GM21515 (cell line): ENCODE measurements around the gene ANKRD49.
"Not testable (repeated sequence)": the region's sequence is repeated elsewhere in the genome, so short reads cannot be mapped to it uniquely, and the experiment has no call there.

ENCODE experiments used
- ATAC-seq: cut with Tn5 transposase; IDR thresholded peaks from one replicate; pipeline ENCODE4 v1.9.1; 2021; ENCODE audit not compliant: unreplicated experiment

Gene ANKRD49

DNA sequence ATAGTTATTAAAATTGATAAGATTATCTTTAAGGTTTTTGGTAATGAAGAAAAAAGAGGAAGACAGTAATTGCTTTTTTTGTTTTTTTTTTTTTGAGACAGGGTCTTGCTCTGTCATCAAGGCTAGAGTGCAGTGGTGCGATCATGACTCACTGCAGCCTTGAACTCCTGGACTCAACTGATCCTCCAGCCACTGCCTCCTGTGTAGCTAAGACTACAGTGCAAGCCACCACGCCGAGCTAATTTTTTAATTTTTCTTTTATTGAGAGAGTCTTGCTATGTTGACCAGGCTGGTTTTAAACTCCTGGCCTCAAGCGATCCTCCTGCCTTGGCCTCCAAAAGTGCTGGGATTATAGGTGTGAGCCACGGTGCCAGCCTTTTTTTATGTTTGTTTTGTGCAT is 12.7 kb downstream of the ANKRD49 start:
- ATAC-seq = not testable (repeated sequence)

- ATAC-seq = no peak
These were observed 13.7 kb downstream of the ANKRD49 start for GRCh38 chr11:94507485-94507884.

- no peak for ATAC-seq
These were observed 18.4 kb downstream of the ANKRD49 start, which contains the start of gene C11orf97 for GRCh38 chr11:94511932-94512781. Gene C11orf97 (plus strand): TSS chr11:94512461. CDS start chr11:94512529, 68 bp downstream.

- no peak for ATAC-seq
These were observed 19.3 kb downstream of the ANKRD49 start for GRCh38 chr11:94513091-94513490.

GRCh38 chr11:94515398-94515797 is 21.6 kb downstream of the ANKRD49 start:
- ATAC-seq = no peak

DNA sequence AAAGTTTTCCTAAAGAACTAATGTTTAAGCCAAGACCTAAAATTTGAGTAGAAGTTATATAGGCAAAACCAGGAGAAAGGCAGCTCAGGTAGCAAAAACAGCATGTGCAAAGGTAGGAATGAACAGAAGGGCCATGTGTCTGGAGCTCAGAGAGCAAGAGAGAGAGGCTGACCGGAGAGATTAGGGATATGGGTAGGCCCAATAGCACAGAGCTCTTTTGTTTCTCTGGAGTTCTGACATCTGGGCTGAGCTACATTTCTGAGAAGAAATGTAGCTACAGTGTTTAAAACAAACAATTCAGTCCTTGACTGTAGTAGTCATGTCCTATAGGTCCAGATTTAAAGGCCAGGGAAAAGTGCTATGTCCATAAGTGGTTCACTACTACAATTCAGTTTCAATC is 22.9 kb downstream of the ANKRD49 start:
- ATAC-seq = no peak

DNA sequence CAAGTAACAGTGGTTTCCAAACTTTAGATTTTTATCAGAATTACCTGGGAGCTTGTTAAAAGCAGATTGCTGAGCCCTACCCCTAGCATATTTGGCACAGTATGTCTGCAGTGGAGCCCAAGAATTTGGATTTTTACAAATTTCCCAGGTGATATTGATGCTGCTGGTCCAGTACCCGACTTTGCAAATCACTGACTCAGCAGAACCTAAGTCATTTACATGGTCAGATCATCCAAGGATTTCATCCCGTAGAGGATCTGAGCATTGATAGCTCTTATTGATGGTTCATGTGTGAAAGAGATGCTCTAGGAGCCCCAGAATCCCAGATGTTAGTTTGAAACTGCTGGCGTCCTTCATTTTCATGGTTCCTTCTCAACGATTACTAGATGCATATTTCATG is 24.5 kb downstream of the ANKRD49 start:
- ATAC-seq = no peak

DNA sequence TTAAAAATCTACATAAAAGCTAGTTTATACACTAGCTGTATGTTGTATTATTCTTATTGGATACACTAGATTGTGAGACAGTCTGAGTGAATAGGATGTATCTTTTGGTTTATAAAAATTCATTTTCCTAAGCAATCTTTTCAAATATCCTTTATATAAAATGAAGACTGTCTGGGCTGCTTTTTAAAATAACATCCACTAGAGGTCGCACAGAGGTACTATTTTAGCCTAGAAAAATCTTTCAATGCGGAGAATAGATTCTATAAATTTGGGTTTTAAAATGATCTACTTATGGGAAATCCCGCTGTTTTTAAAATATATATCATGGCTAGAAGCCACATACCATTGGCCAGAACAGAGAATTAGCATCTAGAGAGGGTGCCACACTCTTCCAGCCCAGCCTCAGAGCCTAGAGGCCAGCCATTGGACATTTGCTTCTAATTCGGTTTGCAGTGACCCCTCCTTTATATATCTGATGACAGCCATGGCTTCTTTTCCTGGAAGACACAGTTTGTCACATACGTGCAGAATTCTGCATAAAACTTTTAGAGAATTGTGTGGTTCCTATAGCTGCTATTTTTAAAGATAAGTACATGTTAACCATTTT is 25.8 kb downstream of the ANKRD49 start:
- ATAC-seq = no peak

- ATAC-seq = no peak
These were observed 27.9 kb downstream of the ANKRD49 start for GRCh38 chr11:94521684-94522083.

- no peak for ATAC-seq
These were observed 30.6 kb downstream of the ANKRD49 start for GRCh38 chr11:94524341-94524740.

DNA sequence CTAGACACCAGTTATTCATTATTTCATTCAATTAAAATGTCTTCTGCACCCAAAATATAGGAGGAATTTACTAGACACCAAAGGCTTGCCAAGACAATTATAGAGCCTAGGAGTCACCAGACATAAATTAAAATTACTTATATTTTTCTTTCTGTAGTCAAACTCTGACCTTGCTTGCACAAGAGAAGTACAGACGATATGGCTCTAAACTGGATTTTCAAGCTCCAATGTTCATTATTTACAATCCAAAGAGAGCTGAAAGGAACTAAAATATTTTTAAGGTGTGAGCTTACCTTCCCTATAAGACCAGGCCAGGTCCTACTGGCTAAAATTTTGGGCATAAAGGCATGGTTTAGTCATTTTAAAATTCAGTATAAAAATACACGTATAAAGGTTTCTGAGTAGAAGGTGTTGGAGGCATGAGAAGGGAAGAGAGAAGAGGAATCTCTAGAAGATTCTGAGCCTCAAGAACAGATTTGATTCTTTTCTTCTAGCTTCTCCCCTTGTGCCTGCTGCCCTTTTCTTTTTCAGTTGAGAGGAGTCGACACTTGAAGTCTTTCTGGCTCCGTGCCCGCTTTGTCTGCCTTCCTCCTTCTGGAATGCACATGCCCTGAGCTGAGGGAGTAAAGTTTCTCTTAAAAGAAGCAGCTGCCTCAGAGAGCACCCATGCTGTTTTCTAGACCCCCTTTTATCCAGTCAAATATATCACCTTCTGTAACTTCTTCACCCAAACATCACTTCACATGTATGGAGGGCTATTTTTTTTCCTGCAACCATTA is 32.0 kb downstream of the ANKRD49 start:
- ATAC-seq = no peak

DNA sequence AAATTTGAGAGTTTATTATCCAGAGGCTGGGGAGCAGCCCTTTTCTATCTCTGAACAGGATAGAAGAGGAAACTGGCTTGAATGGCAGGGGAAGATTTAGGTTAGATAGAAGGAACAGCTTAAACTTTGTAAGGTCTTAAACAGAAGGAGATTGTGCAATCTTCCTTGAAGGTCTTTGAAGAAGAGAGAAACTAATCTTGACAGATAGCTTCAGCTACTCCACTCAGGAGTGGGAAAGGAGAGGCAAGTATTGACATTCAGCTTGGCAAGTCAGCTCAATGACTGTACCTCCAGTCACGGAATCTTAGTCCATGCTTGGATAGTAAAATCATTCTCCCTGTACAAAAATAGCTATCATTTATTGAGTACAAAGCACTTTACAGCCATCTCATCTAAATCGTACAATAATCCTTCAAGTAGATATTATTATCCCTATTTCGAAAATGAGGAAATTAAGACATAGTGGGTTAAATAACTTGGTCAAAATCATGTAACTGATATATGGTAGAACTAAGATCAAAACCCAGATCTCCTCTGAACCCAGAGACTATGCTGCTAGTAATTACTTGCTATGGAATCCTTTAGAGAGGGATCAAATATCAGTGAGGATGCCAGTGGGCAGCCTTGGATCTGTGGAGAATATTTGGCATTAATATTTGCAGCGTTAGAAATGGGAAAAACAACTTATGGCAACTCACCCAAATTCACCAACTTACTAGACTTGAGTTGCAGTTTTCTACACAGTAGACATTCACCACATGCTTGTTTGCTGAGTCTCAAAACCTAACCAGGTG is 33.1 kb downstream of the ANKRD49 start:
- ATAC-seq = no peak

DNA sequence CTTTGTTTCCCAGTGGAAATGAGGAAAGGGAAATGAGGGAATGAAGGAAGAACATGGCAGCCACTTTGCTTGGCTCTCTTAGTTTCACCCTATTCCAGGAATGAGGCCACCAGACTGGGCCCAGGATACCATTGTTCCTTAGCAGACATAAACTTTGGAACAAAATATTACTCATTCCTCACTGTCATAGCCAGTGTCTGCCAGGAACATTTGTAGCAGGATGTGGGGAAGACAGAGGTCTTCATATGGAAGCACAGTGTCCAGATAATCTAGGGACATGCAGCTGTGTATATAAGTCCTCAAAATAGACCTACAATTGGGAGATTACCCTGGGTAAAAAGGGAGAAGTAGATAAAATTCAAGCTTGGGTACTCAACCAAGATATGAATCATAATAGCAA is 34.8 kb downstream of the ANKRD49 start:
- ATAC-seq = no peak

GRCh38 chr11:94532211-94532610 is 38.4 kb downstream of the ANKRD49 start:
- no peak for ATAC-seq

- no peak for ATAC-seq
These were observed 39.4 kb downstream of the ANKRD49 start for GRCh38 chr11:94533206-94533605.

DNA sequence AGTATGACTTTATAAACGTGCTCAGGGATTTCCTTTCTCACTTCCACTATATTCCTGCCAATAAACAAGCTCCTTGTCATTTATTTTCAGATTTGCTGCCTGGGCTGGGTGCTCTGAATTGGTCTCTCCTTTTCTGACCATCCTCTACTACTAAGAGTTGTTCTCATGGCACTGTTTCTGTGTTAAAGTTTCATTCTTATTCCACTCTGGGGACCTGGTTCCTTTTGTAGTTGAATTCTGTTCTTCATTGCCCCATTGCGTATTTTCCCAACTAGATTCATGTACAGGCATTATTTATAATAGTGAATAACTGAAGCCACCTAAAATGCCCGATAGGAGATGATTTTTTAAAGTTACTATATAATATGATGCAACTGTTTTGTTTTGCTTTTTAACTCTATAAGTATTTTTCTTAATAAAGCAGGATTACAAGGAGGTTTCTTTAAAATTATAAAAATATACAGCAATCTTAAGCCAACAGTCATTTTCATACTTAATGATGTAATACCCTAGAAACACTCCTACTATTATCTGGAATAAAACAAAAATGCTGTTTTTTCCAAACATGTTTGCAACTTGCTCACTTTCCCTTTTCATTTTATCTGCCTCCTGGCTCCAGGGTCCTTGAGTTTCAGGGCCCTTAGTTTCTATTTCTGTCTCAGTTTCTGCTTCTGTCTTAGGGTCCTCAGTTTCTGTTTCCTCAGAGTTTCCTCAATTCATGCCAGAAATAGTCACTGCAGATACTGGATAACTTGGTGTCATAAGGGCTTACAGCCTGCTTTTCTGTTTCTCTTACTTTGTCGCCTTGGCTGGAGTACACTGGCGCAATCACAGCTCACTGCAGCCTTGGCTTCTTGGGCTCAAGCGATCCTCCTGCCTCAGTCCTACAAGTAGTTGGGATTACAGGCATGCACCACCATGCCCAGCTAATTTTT is 40.2 kb downstream of the ANKRD49 start:
- no peak for ATAC-seq

- no peak for ATAC-seq
These were observed 42.6 kb downstream of the ANKRD49 start for GRCh38 chr11:94536386-94536785.

DNA sequence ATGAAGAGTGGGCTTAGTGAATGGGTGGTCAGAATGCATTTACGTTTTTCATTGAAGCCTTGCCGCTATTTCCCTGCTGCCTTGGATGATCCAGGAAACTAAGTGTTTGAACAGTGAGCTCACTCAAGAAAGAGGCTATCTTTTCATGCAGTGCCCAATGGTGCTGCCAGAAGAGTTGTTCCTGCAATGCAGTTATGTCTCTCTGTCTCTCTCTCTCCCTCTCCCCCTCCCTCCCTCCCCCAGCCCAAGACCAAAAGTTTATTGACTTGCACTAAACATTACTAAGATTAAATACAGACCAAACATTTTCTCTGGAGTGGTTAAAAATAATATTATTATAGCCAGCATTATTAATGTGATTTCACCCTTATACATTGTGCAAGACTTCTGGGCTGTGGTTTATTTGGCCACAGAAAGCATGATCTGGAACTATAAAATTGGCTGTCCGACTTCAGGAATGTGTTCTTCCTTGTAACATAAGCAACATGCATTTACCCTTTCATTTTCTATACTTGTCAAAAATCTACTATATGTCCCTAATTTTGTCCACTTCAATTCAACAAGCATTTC is 43.3 kb downstream of the ANKRD49 start:
- ATAC-seq = no peak

DNA sequence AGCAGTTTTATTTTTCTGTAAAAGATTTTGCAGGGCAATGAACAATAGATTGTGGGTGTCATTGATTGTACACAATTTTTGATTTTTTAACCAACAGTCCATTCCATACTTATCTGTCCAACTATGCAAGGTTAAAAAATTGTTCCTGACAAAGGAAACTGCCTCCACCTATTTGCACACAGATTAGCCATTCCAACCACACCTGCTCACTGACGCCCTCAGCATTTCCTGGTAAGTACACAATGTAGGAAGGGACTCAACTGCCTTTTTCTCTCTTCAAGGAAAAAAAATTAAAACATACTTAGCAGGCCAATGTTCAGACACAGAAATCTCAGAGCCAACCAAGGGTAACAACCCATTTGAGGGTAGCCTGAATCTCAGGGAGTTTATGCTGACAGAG is 45.6 kb downstream of the ANKRD49 start:
- ATAC-seq = no peak
